Left lung (tissue), 10 donors: ENCODE data around the gene ZNF862. TPM values are rescaled to one million over a fixed set of nuclear protein-coding genes. Genes with fewer than 3 reads are reported as not detected.

ENCODE experiments used
- ATAC-seq: fragments of 200-7000 bp; cut with Tn5 transposase; one replicate; pipeline ENCODE4 v1.9.1; 2020; ENCODE audit warnings: moderate library complexity
- DNase-seq, 4 donors: peaks; one replicate each; pipeline ENCODE4 v3.0.0-alpha.2; 2013 to 2020
- H3K27ac ChIP-seq, 2 donors: fragments of 200-600 bp; sonication (generic) in 1 of 2; one replicate each; pipeline versions ENCODE4 v1.5.0 to v1.8.0; 2020 to 2021
- H3K27me3 ChIP-seq, 2 donors: fragments of 200-600 bp; sonication (generic) in 1 of 2; one replicate each; pipeline versions ENCODE4 v1.5.0 to v1.8.0; 2020 to 2021
- H3K36me3 ChIP-seq, 2 donors: fragments of 200-600 bp; sonication (generic) in 1 of 2; one replicate each; pipeline versions ENCODE4 v1.5.0 to v1.8.0; 2020 to 2021
- H3K4me1 ChIP-seq, 2 donors: fragments of 200-600 bp; one replicate each; pipeline ENCODE4 v1.8.0; 2021
- H3K4me3 ChIP-seq, 2 donors: fragments of 200-600 bp; sonication (generic) in 1 of 2; one replicate each; pipeline versions ENCODE4 v1.5.0 to v1.8.0; 2020 to 2021; ENCODE audit warnings: mild to moderate bottlenecking in 1 of 2
- H3K9me3 ChIP-seq, 2 donors: fragments of 200-600 bp; sonication (generic) in 1 of 2; one replicate each; pipeline versions ENCODE4 v1.5.0 to v1.8.0; 2020 to 2021
- CTCF ChIP-seq, 2 donors: fragments of 200-600 bp; sonication (generic) in 1 of 2; IDR thresholded peaks; one replicate each; pipeline versions ENCODE4 v1.5.0 to v1.8.0; 2021; ENCODE audit warnings: antibody characterized with exemption in 2 of 2
- intact Hi-C, 2 donors: fragments of 100-400 bp; cut with DNase I; formaldehyde crosslinking; loops; one replicate each; pipeline versions ENCODE4 v1.11.2 to v1.14.2; 2022
- polyA plus RNA-seq, 6 donors: library from polyadenylated mRNA; unstranded; fragments of 120-200 nt; gene quantifications; one replicate each; pipeline ENCODE4 v1.2.1, GENCODE V29; 2013; ENCODE audit not compliant: insufficient read length in 6 of 6
- total RNA-seq, 2 donors: library from RNA; stranded (reverse); fragmentation: NEBNext Ultra II Directional; extraction: Animal tissue kit (Norgen Biotek cat#: 25700); gene quantifications; one replicate each; pipeline ENCODE4 v1.2.1, GENCODE V29; 2021
- donor health status: DM: no; HTN: yes; CAD: no.
- donor health status: DM: no; HTN: no; CAD: no.

The ZNF862 gene
- total and polyA plus RNA-seq, 8 donors, result 9.8 to 27.8 (median 23.9) TPM

DNA sequence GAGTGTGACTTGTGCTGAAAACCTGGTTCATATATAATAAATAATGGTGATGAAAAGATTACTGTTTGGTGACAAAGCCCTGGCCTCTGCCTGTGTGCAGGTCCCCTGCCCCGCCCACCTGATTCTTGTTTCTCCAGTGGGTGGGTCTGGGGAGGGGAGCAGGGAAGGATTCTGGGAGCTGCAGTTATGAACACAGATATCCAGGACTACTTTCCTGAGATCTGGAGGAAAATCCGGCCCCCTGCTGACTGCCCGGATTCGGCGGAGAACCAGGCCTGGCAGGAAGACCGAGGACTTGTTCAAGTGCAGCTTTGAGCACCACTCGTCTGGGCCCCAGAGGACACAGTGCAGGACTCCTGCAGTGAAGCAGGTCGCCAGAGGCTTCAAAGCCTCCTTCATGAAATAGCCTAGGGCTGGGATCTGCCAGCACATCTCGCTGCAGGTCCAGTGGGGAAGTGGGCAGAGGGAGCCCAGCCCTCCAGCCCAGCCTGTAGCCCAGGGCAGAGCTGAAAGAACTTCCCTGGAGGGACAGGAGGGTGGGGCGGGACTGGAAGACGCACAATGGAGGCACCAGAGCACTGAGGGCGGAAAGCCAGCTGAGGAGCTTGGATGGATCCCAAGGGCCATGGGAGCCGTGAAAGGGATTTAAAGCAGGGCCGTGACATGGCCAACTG, 42.6 kb downstream of the ZNF862 start:
- intact Hi-C loops, result no loop called here
- Histone ChIP-seq H3K27me3 (no peaks in the 10 kb centered on the region), H3K4me1 (peaks cover 0 to 10% of the 10 kb centered on the region in 2 donors), H3K27ac (no peak overlapping the region), H3K4me3 (no peak overlapping the region), H3K36me3 (peaks cover 0 to 7% of the 10 kb centered on the region in 2 donors), H3K9me3 (no peaks in the 10 kb centered on the region)
- peak in 1 of 4 donors; percentile 76 for DNase-seq
- ATAC-seq, result peak; percentile 88
- no peak for TF ChIP-seq CTCF (IDR thresholded peaks at IDR 0.05)

DNA sequence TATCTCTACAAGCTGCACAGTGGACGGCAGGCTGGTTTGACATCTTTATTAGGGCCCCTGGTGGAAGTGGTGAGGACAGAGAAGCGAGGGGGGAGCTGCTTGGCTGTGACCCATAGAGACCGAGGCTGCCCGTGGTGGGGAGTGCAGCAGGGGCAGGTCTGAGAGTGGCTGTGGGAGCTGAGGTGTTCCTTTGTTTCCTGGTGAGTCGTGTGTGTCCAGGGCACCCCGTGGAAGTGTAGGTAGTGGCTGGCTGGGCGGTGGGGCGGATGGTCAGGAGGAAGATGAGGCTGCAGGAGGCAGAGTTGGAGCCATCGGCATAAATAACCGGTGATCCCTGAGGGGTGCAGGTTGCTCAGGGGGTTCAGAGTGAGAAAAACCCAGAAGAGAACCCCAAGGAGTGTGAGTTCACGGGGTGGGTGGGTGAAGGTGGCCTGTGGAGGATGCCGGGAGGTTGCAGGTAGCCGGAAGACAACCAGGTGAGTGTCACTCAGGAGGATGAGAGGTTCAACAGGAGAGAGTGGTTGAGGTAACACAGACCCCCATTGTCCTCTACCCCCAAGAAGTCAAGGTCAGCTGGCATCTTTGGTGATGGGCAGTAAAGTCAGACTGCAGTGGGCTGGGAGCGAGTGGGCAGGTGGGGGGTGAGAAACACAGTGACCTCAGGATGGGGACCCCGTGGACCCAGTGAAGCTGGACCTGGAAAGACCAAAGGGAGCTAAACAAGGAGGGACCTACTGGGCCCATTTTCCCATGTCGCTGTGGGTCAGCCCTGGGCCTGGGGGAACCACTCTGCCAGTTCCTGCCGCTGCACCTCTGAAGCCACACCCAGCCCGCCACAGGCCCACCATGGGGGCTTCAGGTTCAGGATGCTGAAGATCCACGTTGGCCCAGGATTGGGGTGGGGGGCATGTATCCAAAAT, 43.4 kb downstream of the ZNF862 start:
- no peaks in the 10 kb centered on the region for H3K9me3 ChIP-seq
- H3K27ac ChIP-seq, result no peak overlapping the region
- DNase-seq, result no peak
- H3K27me3 ChIP-seq, result no peaks in the 10 kb centered on the region
- TF ChIP-seq CTCF (IDR thresholded peaks at IDR 0.05), result no peak
- no peak for ATAC-seq
- H3K4me3 ChIP-seq, result no peak overlapping the region
- H3K4me1 ChIP-seq, result peaks cover 0 to 10% of the 10 kb centered on the region in 2 donors
- intact Hi-C loops, result no loop called here
- H3K36me3 ChIP-seq, result peaks cover 0 to 7% of the 10 kb centered on the region in 2 donors

DNA sequence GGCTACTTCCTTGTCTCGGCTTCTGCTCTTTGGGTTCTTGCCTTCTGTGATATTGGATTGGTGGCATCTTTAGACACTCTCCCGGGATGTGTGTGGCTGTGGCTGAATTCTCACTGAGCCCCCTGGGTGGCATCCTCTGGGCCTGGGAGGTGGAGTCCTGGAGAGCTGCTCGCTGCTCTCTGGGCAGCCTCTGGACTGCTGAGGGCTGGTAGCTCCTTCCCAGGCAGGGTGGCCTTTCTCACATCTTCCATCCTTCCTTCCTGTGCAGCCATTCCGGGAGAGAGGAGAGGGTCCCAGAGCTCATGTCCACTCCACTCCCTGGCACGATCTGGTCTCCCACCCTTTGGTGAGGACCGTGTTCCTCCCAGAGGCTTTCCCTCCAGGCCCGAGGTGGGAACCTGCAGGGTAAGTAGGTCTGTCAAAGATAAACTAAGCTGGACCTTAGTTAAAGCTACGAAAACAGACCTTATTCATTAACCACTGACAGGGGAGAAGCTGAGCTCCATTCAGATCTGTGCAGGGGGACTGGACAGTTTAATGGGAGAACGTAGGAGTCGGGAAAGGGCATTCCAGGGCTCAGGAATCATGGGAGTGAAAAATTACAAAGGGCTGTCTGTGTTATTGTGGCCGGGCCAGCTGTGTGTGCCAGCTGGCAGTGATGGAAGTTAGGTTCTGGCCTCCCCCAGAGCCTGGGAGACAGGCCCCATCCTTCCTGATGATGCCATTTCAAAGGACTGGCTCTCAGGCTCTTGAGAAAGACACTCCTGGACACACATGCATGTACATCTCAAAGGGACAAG, 44.3 kb downstream of the ZNF862 start:
- no peaks in the 10 kb centered on the region for H3K27me3 ChIP-seq
- H3K4me1 ChIP-seq, result peaks cover 0 to 10% of the 10 kb centered on the region in 2 donors
- H3K4me3 ChIP-seq, result no peak overlapping the region
- ATAC-seq (no peak), DNase-seq (no peak)
- H3K9me3 ChIP-seq, result no peaks in the 10 kb centered on the region
- H3K36me3 ChIP-seq, result peaks cover 0 to 7% of the 10 kb centered on the region in 2 donors
- intact Hi-C loops, result no loop called here
- no peak overlapping the region for H3K27ac ChIP-seq
- TF ChIP-seq CTCF (IDR thresholded peaks at IDR 0.05), result no peak

GRCh38 chr7:149883048-149883438, 44.9 kb downstream of the ZNF862 start:
- Histone ChIP-seq H3K27ac (no peak overlapping the region), H3K4me1 (peaks cover 0 to 10% of the 10 kb centered on the region in 2 donors), H3K9me3 (no peaks in the 10 kb centered on the region), H3K36me3 (peaks cover 0 to 7% of the 10 kb centered on the region in 2 donors), H3K27me3 (no peaks in the 10 kb centered on the region), H3K4me3 (no peak overlapping the region)
- no peak for DNase-seq
- TF ChIP-seq CTCF (IDR thresholded peaks at IDR 0.05), result no peak
- intact Hi-C loops, result no loop called here
- ATAC-seq, result no peak
